Measurements from ENCODE around the gene VSIG4. TPM values are rescaled to one million over a fixed set of nuclear protein-coding genes. Genes with fewer than 3 reads are reported as not detected.

Gene VSIG4
- total RNA-seq, 1 donor, result 0.72 TPM

DNA sequence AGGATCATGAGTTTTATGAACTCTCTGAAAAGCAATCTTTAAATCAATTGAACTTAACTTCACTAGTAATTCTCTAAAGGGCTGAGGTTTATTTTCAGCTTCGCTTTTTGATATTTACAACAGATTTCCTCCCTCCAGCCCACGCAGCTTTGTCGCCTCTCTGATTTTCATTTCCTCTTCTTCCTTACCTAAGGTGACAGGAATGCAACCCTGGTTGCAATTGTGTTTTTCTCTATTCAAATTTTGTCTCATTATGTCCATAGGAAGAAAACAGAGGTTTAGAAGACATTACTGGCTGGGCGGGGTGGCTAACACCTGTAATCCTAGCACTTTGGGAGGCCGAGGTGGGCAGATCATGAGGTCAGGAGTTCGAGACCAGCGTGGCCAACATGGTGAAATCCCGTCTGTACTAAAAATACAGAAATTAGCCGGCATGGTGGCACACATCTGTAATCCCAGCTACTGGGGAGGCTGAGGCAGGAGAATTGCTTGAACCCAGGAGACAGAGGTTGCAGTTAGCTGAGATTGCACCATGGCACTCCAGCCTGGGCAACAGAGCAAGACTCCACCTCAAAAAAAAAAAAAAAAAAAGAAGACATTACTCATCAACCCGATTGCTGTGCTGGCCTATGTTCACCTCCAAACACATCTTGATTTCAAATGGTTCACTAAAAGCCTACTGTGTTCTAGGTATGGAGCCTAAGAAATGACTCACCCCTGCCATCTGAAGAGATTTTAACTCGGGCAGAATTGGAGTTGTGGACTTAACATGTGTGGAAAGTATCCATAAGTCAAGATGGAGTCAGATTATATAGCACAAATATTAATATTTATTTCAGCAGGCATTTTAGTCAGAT lies 36.8 kb downstream of the VSIG4 start:
- H3K79me2 ChIP-seq (ENCODE audit: insufficient read depth, low read length), result no peaks in the 10 kb centered on the region
- TF ChIP-seq, protein P1, sequence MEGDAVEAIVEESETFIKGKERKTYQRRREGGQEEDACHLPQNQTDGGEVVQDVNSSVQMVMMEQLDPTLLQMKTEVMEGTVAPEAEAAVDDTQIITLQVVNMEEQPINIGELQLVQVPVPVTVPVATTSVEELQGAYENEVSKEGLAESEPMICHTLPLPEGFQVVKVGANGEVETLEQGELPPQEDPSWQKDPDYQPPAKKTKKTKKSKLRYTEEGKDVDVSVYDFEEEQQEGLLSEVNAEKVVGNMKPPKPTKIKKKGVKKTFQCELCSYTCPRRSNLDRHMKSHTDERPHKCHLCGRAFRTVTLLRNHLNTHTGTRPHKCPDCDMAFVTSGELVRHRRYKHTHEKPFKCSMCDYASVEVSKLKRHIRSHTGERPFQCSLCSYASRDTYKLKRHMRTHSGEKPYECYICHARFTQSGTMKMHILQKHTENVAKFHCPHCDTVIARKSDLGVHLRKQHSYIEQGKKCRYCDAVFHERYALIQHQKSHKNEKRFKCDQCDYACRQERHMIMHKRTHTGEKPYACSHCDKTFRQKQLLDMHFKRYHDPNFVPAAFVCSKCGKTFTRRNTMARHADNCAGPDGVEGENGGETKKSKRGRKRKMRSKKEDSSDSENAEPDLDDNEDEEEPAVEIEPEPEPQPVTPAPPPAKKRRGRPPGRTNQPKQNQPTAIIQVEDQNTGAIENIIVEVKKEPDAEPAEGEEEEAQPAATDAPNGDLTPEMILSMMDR (IDR thresholded peaks at IDR 0.05; ENCODE audit: extremely low read depth, low read depth, low read length), result no peak
- DNase-seq (ENCODE audit: insufficient read length, low spot score, missing footprints), result no peak
- H3K27ac ChIP-seq (ENCODE audit: low read depth, low read length), result no peak overlapping the region
- H3K36me3 ChIP-seq (ENCODE audit: insufficient read depth, low read length), result no peaks in the 10 kb centered on the region
- H3K9me3 ChIP-seq (ENCODE audit: low read depth, low read length), result no peaks in the 10 kb centered on the region
- no peak overlapping the region for H3K4me3 ChIP-seq (ENCODE audit: insufficient read depth, low read length)
- H2AFZ ChIP-seq (ENCODE audit: low read length), result no peak overlapping the region
- H4K20me1 ChIP-seq (ENCODE audit: insufficient read depth, low read length), result no peaks in the 10 kb centered on the region
- no peaks in the 10 kb centered on the region for H3K4me1 ChIP-seq (ENCODE audit: insufficient read depth, low read length)
- H3K27me3 ChIP-seq (ENCODE audit: insufficient read depth, low read length), result no peaks in the 10 kb centered on the region
- no peak overlapping the region for H3K4me2 ChIP-seq (ENCODE audit: insufficient read depth, low read length)

DNA sequence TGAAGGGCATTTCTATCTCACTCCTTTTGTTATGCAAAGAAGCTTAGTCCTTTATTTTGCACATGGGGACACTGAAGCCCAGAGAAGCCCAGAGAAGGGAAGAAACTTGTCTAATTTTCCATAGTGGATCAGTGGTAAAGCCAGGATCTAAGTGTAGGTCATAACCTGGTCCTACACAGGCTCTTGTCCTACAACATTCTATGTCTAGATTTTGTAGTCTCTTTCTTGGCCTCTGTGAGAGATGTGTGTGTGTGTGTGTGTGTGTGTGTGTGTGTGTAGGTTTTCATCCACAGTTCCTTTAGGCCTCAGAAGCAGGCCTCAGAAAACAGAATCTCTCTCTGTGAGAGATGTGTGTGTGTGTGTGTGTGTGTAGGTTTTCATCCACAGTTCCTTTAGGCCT lies 38.3 kb downstream of the VSIG4 start:
- Histone ChIP-seq H3K36me3 (ENCODE audit: insufficient read depth, low read length) (no peaks in the 10 kb centered on the region), H3K4me3 (ENCODE audit: insufficient read depth, low read length) (no peak overlapping the region), H3K27me3 (ENCODE audit: insufficient read depth, low read length) (no peaks in the 10 kb centered on the region), H2AFZ (ENCODE audit: low read length) (no peak overlapping the region), H3K4me1 (ENCODE audit: insufficient read depth, low read length) (no peaks in the 10 kb centered on the region), H4K20me1 (ENCODE audit: insufficient read depth, low read length) (no peaks in the 10 kb centered on the region), H3K27ac (ENCODE audit: low read depth, low read length) (no peak overlapping the region), H3K9me3 (ENCODE audit: low read depth, low read length) (no peaks in the 10 kb centered on the region), H3K4me2 (ENCODE audit: insufficient read depth, low read length) (no peak overlapping the region), H3K79me2 (ENCODE audit: insufficient read depth, low read length) (no peaks in the 10 kb centered on the region)
- TF ChIP-seq, protein P1 (IDR thresholded peaks at IDR 0.05; ENCODE audit: extremely low read depth, low read depth, low read length), result no peak
- DNase-seq (ENCODE audit: insufficient read length, low spot score, missing footprints), result no peak

DNA sequence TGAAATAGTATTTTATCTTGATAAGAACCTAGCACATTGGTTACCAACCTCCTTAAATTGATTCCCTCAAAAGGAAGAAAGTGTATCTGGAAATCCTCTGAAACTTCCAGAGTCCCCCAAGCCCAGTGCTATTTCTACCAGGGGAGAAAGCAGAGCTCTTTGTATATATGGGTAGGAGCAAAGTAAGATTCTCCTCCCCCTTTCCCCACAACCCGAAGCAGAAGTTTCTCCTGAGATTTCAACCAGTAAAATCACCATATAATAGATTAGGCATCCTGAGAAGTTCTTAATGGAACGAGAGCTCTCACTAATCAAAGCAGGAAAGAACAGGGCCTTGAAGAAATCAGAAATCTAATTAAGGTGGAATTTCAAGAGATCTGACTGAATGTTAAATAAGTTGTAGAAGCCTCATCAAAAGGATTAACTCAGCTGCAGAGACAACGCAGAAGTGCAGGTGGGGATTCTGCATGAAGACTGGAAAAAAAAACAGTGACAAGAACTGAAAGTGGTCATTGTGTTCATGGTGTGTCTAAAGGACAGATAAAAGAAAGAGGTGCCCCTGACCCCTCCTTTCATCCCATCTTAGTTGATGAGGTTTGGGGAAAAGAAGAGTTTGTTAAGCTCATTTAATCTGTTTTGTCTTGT lies 39.1 kb downstream of the VSIG4 start:
- H3K79me2 ChIP-seq (ENCODE audit: insufficient read depth, low read length), result no peaks in the 10 kb centered on the region
- H2AFZ ChIP-seq (ENCODE audit: low read length), result no peak overlapping the region
- no peaks in the 10 kb centered on the region for H3K36me3 ChIP-seq (ENCODE audit: insufficient read depth, low read length)
- TF ChIP-seq, protein P1 (IDR thresholded peaks at IDR 0.05; ENCODE audit: extremely low read depth, low read depth, low read length), result no peak
- no peaks in the 10 kb centered on the region for H4K20me1 ChIP-seq (ENCODE audit: insufficient read depth, low read length)
- no peaks in the 10 kb centered on the region for H3K9me3 ChIP-seq (ENCODE audit: low read depth, low read length)
- no peak overlapping the region for H3K4me3 ChIP-seq (ENCODE audit: insufficient read depth, low read length)
- no peak overlapping the region for H3K4me2 ChIP-seq (ENCODE audit: insufficient read depth, low read length)
- no peaks in the 10 kb centered on the region for H3K27me3 ChIP-seq (ENCODE audit: insufficient read depth, low read length)
- DNase-seq (ENCODE audit: insufficient read length, low spot score, missing footprints), result no peak
- no peak overlapping the region for H3K27ac ChIP-seq (ENCODE audit: low read depth, low read length)
- H3K4me1 ChIP-seq (ENCODE audit: insufficient read depth, low read length), result no peaks in the 10 kb centered on the region

DNA sequence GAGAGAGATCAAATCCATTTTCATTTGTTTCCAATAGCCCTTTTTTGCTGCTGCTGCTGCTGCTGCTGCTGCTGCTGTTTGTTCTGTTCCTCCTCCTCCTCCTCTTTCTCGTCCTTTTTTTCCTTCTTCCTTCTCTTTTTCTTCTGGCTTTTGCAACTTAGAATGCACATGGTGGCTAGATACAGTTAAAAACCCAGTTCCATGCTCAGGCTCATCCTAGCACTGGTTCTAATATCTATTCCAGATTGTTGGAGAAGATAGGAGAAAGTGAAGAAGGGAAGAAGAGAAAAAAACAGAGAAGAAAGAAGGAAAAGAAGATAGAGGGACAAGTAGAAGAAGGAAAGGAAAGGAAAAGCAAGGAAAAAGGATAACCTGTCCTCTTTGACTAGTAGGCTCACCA lies 39.7 kb downstream of the VSIG4 start:
- Histone ChIP-seq H4K20me1 (ENCODE audit: insufficient read depth, low read length) (no peaks in the 10 kb centered on the region), H3K79me2 (ENCODE audit: insufficient read depth, low read length) (no peaks in the 10 kb centered on the region), H3K9me3 (ENCODE audit: low read depth, low read length) (no peaks in the 10 kb centered on the region), H3K4me1 (ENCODE audit: insufficient read depth, low read length) (no peaks in the 10 kb centered on the region), H3K4me2 (ENCODE audit: insufficient read depth, low read length) (no peak overlapping the region), H3K36me3 (ENCODE audit: insufficient read depth, low read length) (no peaks in the 10 kb centered on the region), H2AFZ (ENCODE audit: low read length) (no peak overlapping the region), H3K27me3 (ENCODE audit: insufficient read depth, low read length) (no peaks in the 10 kb centered on the region), H3K4me3 (ENCODE audit: insufficient read depth, low read length) (no peak overlapping the region), H3K27ac (ENCODE audit: low read depth, low read length) (no peak overlapping the region)
- TF ChIP-seq, protein P1 (IDR thresholded peaks at IDR 0.05; ENCODE audit: extremely low read depth, low read depth, low read length), result no peak
- DNase-seq (ENCODE audit: insufficient read length, low spot score, missing footprints), result no peak

All from osteoblast (primary cell).